SK-N-MC (cell line): ENCODE measurements around the gene GINS1.

Experiments used
- DNase-seq: peaks from one replicate; pipeline ENCODE4 v3.0.0-alpha.2; 2011; ENCODE audit warnings: low read depth, low spot score
- H3K27ac ChIP-seq: fragments of 200-600 bp; sonication (generic); 2 replicates; pipeline ENCODE4 v1.5.1; 2016; ENCODE audit warnings: mixed run types
- H3K36me3 ChIP-seq: fragments of 200-600 bp; sonication (generic); 2 replicates; pipeline ENCODE4 v1.6.1; 2017; ENCODE audit warnings: antibody characterized with exemption, low read length, mixed read lengths; ENCODE audit not compliant: insufficient read depth
- H3K4me3 ChIP-seq: fragments of 200-600 bp; sonication (generic); 2 replicates; pipeline ENCODE4 v1.5.1; 2016
- H3K9ac ChIP-seq: fragments of 200-600 bp; sonication (generic); 2 replicates; pipeline ENCODE4 v1.8.0; 2017; ENCODE audit warnings: mixed run types, mixed read lengths; ENCODE audit not compliant: insufficient read length
- H3K9me3 ChIP-seq: fragments of 200-600 bp; sonication (generic); 2 replicates; pipeline ENCODE4 v1.6.1; 2017; ENCODE audit warnings: low read depth, mild to moderate bottlenecking, antibody characterized with exemption, low read length, moderate library complexity, mixed read lengths
- EZH2 ChIP-seq: fragments of 200-600 bp; sonication (generic); IDR thresholded peaks from one replicate; pipeline ENCODE4 v1.6.1; 2017; ENCODE audit warnings: antibody characterized with exemption
- FOXP2 ChIP-seq: optimal IDR thresholded peaks from 2 replicates; pipeline ENCODE3; 2011; ENCODE audit warnings: mild to moderate bottlenecking, moderate library complexity; ENCODE audit not compliant: insufficient read depth; ENCODE audit errors: extremely low read length, control extremely low read depth
- POLR2AphosphoS5 ChIP-seq: IDR thresholded peaks from 2 replicates; pipeline ENCODE4 v1.6.1; 2012; ENCODE audit warnings: mild to moderate bottlenecking, low read depth, low read length, borderline replicate concordance

Gene GINS1

GRCh38 chr20:25422032-25422431 lies 14.6 kb downstream of the GINS1 start:
- peaks cover 71% of the 10 kb centered on the region for H3K36me3 ChIP-seq
- no peak for DNase-seq
- no peak overlapping the region for H3K4me3 ChIP-seq
- TF ChIP-seq EZH2 = no peak
- no peak for TF ChIP-seq FOXP2
- no peak for TF ChIP-seq POLR2AphosphoS5
- H3K27ac ChIP-seq = peak overlapping the region; percentile 64; the same call in 1 of the 2 replicates
- H3K9me3 ChIP-seq = no peaks in the 10 kb centered on the region
- H3K9ac ChIP-seq = no peak overlapping the region

- TF ChIP-seq POLR2AphosphoS5 (no peak), FOXP2 (no peak), EZH2 (no peak)
- Histone ChIP-seq H3K27ac (no peak overlapping the region), H3K9ac (no peak overlapping the region), H3K36me3 (peaks cover 69% of the 10 kb centered on the region), H3K9me3 (no peaks in the 10 kb centered on the region), H3K4me3 (no peak overlapping the region)
- DNase-seq = no peak
Observed at GRCh38 chr20:25424536-25424935, 17.1 kb downstream of the GINS1 start.

- H3K4me3 ChIP-seq = no peak overlapping the region
- TF ChIP-seq EZH2 (no peak), FOXP2 (no peak), POLR2AphosphoS5 (no peak)
- H3K36me3 ChIP-seq = peaks cover 64% of the 10 kb centered on the region
- H3K27ac ChIP-seq = no peak overlapping the region
- DNase-seq = no peak
- H3K9me3 ChIP-seq = no peaks in the 10 kb centered on the region
- H3K9ac ChIP-seq = no peak overlapping the region
Observed at GRCh38 chr20:25437153-25437581, 29.7 kb downstream of the GINS1 start.

- no peak for DNase-seq
- H3K4me3 ChIP-seq = no peak overlapping the region
- no peak overlapping the region for H3K27ac ChIP-seq
- H3K9me3 ChIP-seq = no peaks in the 10 kb centered on the region
- no peak overlapping the region for H3K9ac ChIP-seq
- H3K36me3 ChIP-seq = peaks cover 60% of the 10 kb centered on the region
- TF ChIP-seq FOXP2 (no peak), POLR2AphosphoS5 (no peak), EZH2 (no peak)
Observed at GRCh38 chr20:25439328-25439727, 31.9 kb downstream of the GINS1 start.

- Histone ChIP-seq H3K4me3 (no peak overlapping the region), H3K9ac (no peak overlapping the region), H3K9me3 (no peaks in the 10 kb centered on the region), H3K36me3 (peaks cover 70% of the 10 kb centered on the region), H3K27ac (no peak overlapping the region)
- no peak for DNase-seq
- TF ChIP-seq POLR2AphosphoS5 (no peak), EZH2 (no peak), FOXP2 (no peak)
Observed at GRCh38 chr20:25444556-25444955, 37.1 kb downstream of the GINS1 start.

GRCh38 chr20:25447671-25448070 lies 40.2 kb downstream of the GINS1 start:
- DNase-seq = no peak
- no peak overlapping the region for H3K9ac ChIP-seq
- peaks cover 65% of the 10 kb centered on the region for H3K36me3 ChIP-seq
- H3K9me3 ChIP-seq = no peaks in the 10 kb centered on the region
- no peak for TF ChIP-seq FOXP2
- H3K27ac ChIP-seq = no peak overlapping the region
- no peak overlapping the region for H3K4me3 ChIP-seq

- Histone ChIP-seq H3K9ac (no peak overlapping the region), H3K9me3 (no peaks in the 10 kb centered on the region), H3K36me3 (peaks cover 52% of the 10 kb centered on the region), H3K27ac (peak overlapping the region; percentile 29; the same call in 1 of the 2 replicates), H3K4me3 (no peak overlapping the region)
- TF ChIP-seq EZH2 (no peak), FOXP2 (no peak), POLR2AphosphoS5 (no peak)
- no peak for DNase-seq
Observed at GRCh38 chr20:25452333-25452732, 44.9 kb downstream of the GINS1 start.

- H3K9me3 ChIP-seq = no peaks in the 10 kb centered on the region
- no peak for DNase-seq
- H3K9ac ChIP-seq = no peak overlapping the region
- no peak overlapping the region for H3K4me3 ChIP-seq
- TF ChIP-seq FOXP2 (no peak), POLR2AphosphoS5 (no peak), EZH2 (no peak)
- peak overlapping the region; percentile 27; the same call in 1 of the 2 replicates for H3K27ac ChIP-seq
- peaks cover 43% of the 10 kb centered on the region for H3K36me3 ChIP-seq
Observed at GRCh38 chr20:25453035-25453810, 45.8 kb downstream of the GINS1 start.
